ENCODE results near the gene STPG1.

Gene STPG1

DNA sequence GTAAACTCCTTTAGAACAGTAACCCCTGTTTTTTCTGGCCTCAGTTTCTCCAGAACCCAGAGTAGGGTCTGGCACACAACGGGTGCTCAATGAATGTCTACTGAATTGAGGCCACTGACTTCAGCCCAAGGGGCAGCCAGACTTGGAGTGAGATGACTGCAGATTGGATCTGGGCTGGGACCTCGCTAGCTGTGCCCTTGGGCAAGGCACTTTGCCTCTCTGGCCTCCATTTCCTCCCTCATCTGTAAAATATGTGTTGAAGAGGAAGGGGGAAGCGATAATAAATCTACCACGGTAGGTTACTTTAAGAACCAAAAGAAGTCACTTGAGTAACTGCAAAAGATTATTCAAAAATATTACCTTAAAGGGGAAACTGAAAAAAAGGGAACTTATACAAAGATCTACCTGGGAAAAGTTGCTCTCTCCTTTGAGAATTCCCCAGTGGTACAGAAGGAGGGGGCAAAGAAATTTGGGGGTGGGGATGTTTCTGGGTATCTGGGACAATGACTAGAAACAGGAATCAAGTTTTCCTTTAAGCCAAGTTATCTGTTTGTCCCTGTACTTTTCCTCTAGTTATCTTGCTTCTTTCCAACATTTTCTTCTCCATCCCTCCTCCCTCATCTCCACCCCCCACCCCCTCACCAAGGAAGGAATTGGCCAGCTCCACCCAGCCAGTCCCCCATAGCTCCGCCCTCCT lies 94.8 kb downstream of the STPG1 start:
- DNase-seq, result no peak

DNA sequence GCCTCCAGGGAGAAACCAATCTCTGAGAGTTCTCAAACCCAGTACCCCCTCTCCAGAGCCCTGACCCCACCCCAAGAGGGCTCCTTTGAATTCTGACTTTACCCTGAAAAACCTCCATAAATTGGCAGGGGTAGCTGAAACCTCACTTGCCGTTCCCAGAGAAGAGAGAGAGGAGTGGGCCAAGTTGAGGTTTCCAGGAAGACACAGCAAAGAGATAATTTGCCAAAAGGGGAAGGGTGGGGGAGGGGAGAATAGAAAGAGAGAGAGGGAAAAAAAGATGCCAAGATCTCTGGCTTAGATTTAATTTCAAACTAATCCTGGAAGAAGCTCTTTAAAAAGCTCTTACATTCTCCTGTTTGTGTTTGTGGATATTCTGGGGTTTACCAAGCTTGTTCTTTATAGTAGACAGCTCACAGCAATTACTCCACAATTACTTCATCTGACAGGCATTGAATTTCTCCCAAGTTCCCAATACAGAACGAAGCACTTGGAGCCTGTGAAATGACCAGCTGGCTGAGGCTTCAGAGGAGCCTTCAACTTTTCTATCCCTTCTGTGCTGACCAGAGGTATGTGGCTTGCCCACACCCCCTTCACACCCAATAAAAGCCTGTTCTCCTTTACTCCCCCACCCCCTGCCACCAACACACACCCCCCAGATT lies 95.5 kb downstream of the STPG1 start:
- DNase-seq, result peak in 5 of 51 donors; percentile 4 to 18 (median 7)

DNA sequence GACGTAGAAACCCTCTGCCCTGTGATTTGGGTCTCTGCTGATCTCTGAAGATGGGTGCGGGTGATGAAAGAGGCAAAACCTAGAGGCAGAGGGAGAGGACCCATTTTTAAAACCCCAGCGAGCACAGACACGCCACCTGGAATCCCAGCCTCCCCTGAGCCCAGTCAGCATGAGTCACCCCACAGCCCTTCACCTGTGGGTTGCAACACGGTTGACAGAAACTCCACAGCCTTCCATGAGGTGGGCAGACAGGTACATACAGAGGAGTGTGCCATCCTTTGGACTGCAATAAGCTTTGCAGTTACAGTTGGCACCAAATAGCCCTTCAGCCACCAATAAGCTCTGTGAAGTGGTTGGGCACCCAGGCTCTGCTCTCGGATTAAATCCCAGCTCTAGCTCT lies 96.5 kb downstream of the STPG1 start:
- DNase-seq, result peak in 1 of 51 donors; percentile 8

DNA sequence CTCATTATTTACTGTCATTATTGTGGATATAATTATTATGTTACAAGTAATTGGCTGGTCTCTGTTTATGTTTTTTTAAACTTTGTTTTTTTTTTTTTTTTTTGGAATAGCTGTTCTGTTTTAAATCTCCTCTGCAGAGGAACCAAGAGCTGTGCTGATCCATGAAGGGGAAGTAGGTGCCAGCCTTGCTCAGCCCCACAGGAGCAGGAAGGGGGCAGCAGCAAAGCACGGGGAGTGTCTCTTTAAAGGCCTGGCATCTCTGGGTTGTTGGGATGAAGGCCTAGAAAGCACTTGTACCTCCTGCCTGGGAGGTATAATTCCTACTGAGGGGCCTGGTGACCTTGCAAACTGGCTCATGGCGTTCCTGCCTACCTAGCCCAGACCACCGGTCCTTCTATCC lies 96.9 kb downstream of the STPG1 start:
- peak in 11 of 51 donors; percentile 2 to 30 (median 11) for DNase-seq

DNA sequence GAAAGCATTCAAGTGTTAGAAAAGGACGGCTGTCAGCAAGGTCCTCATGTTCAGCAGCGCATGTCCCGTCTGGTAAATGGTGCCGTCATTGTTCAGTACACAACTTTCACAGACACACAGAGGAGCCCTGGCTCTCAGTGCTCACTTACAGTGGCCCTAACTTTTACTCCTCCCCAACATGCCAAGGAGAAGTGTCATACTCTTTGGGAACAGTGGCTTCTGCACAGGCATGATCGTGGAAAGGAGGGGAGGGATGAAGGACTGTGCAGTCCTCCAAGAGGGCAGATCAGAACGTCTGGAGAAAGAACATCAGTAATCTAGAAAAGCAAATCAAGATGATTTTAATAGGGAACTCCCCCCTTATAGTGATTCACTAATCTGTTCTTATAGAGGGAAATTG lies 98.2 kb downstream of the STPG1 start:
- no peak for DNase-seq

DNA sequence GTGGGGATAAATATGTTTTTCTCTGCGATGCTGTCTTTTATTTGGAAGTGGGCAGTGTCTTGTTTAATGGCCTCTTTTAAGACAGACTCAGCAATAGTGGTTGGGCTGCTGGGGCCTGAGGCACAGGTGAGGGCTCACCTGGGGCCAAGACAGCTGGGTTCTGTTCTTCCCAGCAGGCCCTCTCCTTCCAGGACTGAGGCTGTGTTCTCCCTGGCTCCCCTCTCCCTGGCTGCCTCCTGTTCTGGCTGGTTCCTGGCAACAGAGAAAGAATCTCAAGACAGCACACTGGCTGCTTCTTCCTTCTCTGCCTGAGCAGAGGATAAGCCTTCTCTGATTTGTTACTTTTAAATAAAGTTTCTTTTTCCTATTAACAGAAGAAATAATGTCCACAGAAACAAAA lies 101.8 kb downstream of the STPG1 start:
- DNase-seq, result peak in 1 of 51 donors; percentile 14

DNA sequence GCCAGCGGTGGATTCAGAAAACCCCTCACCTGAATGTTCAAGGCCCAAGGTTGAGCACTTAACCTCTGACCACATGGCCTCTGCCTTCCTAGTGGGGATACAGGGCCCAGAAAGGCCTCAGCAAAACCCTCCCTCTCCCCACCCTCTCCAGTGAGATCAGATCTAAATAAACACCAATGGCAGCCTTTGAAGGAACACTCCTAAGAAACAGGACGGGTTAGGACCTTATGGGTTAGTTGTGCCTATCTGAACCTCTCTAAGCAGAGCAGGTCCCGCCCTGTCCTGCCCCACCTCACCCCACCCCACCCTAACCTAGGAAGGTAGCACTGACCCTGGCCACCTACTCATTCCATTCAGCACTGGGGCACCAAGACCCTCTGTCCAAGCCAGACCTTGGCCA lies 102.3 kb downstream of the STPG1 start:
- no peak for DNase-seq

DNA sequence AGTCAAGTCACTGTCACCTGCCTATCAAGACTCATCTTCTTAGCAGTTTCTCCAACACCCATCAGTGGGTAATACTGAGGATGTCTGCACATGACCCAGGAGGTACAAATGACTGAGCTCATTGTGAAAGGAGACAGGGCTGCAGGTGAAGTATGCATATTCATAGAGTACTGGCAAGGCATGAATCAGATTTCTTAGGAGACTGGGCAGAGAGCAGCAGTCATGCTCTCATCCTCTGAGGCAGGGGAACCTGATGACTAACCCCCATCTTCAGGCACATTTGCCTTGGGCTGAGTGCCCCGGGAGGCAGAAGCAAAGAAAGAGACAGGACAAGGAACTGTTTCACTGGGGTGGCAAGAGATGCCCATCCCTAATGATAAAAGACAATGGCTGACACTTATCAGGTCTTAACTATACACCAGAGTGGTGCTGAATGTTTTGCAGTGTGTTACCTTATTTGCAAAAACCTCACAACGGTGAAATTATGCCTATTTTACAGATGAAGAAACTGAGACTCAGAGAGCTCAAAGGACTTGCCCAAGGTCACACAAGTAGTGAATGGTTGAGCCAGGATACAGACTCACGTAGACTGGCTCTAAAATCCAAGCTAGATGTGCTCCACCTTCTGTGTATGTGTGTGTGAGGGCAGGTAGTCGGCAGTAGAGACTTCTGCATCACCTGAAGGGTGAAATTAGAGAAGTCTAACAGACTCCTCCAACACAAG lies 103.7 kb downstream of the STPG1 start:
- DNase-seq, result no peak

DNA sequence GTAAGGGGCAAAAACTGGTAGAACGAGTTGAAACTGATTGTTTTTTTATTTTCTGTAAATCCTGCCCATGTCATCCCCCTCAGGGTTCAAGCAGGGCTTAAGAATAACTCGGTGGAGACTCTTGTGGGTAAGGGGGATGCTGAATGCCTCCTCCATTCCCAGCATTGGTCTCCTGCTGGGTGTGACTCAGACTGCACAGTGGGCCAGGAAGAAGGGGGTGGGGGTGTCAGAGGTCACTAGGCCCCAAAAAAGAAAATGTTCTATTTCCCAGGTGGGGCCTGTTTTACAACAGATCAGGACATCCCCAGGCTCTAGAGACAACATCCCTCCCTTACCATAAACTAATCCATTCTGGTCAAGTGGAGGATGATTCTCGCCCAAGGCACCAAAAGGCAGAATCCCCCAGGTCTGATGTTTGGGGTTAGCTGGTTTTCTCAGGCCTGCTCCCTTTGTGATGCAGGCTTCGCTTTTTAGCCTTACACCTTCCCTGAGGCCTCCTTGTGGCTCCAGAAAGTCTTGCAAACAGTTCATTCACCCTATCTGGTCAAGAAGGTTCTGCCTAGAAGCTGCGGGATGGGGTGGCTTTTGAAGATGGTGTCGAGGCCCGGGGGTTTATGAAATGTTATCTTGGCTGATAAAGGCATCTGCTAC lies 105.1 kb downstream of the STPG1 start:
- no peak for DNase-seq

Data from hypothalamus (tissue), 51 donors.